SH-SY5Y (cell line): Measurements from ENCODE around the gene KRTAP9-7.

Source experiments
- GATA2 ChIP-seq: IDR thresholded peaks from 2 replicates; pipeline ENCODE4 v1.6.1; 2011; ENCODE audit warnings: mild to moderate bottlenecking, low read depth, low read length
- GATA3 ChIP-seq: IDR thresholded peaks from 2 replicates; pipeline ENCODE4 v1.6.1; 2011; ENCODE audit warnings: low read depth, mild to moderate bottlenecking, low read length, moderate library complexity

DNA sequence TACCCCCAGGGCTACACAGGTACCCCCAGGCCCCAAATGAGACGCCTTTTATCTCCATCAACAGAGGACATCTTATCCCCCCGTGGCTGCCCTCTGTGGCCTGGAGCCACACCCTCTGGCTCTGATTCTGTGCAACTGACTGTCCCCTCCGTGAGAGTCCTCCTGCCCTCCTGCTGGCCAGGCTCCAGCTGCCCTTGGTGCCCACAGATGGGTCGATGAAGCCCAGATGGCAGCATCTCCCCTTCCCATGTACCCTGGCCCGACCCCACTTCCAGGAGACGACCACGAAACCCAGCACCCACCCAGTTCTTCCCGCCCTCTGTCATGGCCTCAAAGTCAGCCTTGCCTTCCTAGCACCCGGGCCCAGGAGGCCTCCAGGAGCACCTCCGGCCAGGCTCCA lies 49.6 kb downstream of the KRTAP9-7 start:
- no peak for TF ChIP-seq GATA3
- no peak for TF ChIP-seq GATA2
